Right cardiac atrium (tissue), 5 donors: ENCODE results near the gene AHRR. TPM values are rescaled to one million over a fixed set of nuclear protein-coding genes. Genes with fewer than 3 reads are reported as not detected.

Experiments used
- ATAC-seq, 2 donors: fragments of 200-7000 bp; cut with Tn5 transposase; one replicate each; pipeline versions ENCODE4 v1.8.0 to v1.9.1; 2020; ENCODE audit warnings: moderate library complexity in 2 of 2, mild to moderate bottlenecking in 1 of 2
- DNase-seq, 3 donors: peaks; one replicate each; pipeline ENCODE4 v3.0.0-alpha.2; 2020
- H3K27ac ChIP-seq: one replicate; pipeline ENCODE4 v1.5.1; 2013; ENCODE audit warnings: mild to moderate bottlenecking, low read length, control low read depth, moderate library complexity
- H3K27me3 ChIP-seq: one replicate; pipeline ENCODE4 v1.6.1; 2013; ENCODE audit not compliant: control insufficient read depth, insufficient read depth
- H3K4me1 ChIP-seq: one replicate; pipeline ENCODE4 v1.6.1; 2013; ENCODE audit warnings: low read length; ENCODE audit not compliant: control insufficient read depth, insufficient read depth
- H3K4me3 ChIP-seq: one replicate; pipeline ENCODE4 v1.5.1; 2013; ENCODE audit warnings: low read length, control low read depth
- H3K9me3 ChIP-seq: one replicate; pipeline ENCODE4 v1.6.1; 2013; ENCODE audit warnings: low read length; ENCODE audit not compliant: control insufficient read depth
- WGBS: extraction: QIAGEN DNeasy Blood & Tissue Kit; methylation state at CpG from one replicate; pipeline ENCODE4 v1.1.7; 2013; 5-methylcytosine and 5-hydroxymethylcytosine counted together
- intact Hi-C, 4 donors: fragments of 100-400 bp; cut with DNase I; formaldehyde crosslinking; loops; one replicate each; pipeline versions ENCODE4 v1.11.0 to v1.14.0; 2022 to 2023
- polyA plus RNA-seq: library from polyadenylated mRNA; stranded (reverse); fragments of 200-250 nt; gene quantifications from one replicate; pipeline ENCODE4 v1.2.3, GENCODE V29; 2013
- total RNA-seq, 4 donors: library from RNA; stranded (reverse); fragmentation: NEBNext Ultra II Directional; extraction: Animal tissue kit (Norgen Biotek cat#: 25700); gene quantifications; one replicate each; pipeline ENCODE4 v1.2.1, GENCODE V29; 2021
- donor health status: healthy with polysubstance abuse.
- donor health status: DM: no; HTN: yes; CAD: no.
- donor health status: DM: no; HTN: no; CAD: no.
- donor health status: DM: no; HTN: yes; CAD: no; lungs with severe emphysema.
- donor health status: DM: yes; HTN: yes; CAD: no.

The AHRR gene
- total and polyA plus RNA-seq, 5 donors = 0.17 to 3.7 (median 0.41) TPM

GRCh38 chr5:448061-448765 is 126.7 kb downstream of the AHRR start:
- H3K4me1 ChIP-seq = peaks cover 3% of the 10 kb centered on the region
- H3K9me3 ChIP-seq = peaks cover 3% of the 10 kb centered on the region
- 87% methylated on average over 21 of the region's 21 CpGs for WGBS
- no peak overlapping the region for H3K4me3 ChIP-seq
- ATAC-seq (peak; percentile 45), DNase-seq (peak in 2 of 3 donors; percentile 46 to 78)
- no peaks in the 10 kb centered on the region for H3K27me3 ChIP-seq
- intact Hi-C loops = no loop called here
- no peak overlapping the region for H3K27ac ChIP-seq

DNA sequence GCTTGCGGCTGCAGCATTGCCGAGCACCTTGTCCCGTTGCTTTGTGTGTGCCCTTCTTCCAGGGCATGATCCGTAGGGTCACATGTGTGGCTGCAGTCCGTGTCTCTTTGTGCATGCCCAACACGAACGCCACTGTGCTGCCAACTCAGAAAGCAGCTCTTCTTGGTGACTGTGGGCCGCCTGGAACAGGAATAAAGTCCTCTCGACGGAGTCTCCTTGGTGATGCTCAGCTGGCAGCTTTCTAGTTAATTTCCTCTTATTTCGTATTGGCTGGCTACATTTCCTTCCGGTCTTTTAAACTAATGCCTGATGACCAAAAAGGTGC is 127.2 kb downstream of the AHRR start:
- 89% methylated on average over 12 of the region's 12 CpGs for WGBS
- no peak for DNase-seq
- Histone ChIP-seq H3K4me1 (peaks cover 2% of the 10 kb centered on the region), H3K4me3 (no peak overlapping the region), H3K9me3 (peaks cover 3% of the 10 kb centered on the region), H3K27ac (no peak overlapping the region), H3K27me3 (no peaks in the 10 kb centered on the region)
- ATAC-seq = no peak
- intact Hi-C loops = no loop called here

GRCh38 chr5:449151-449550 is 127.6 kb downstream of the AHRR start:
- ATAC-seq (no peak), DNase-seq (no peak)
- Histone ChIP-seq H3K27ac (no peak overlapping the region), H3K27me3 (no peaks in the 10 kb centered on the region), H3K4me1 (no peaks in the 10 kb centered on the region), H3K4me3 (no peak overlapping the region), H3K9me3 (peaks cover 3% of the 10 kb centered on the region)
- intact Hi-C loops = no loop called here
- WGBS = 91% methylated on average over 5 of the region's 5 CpGs

DNA sequence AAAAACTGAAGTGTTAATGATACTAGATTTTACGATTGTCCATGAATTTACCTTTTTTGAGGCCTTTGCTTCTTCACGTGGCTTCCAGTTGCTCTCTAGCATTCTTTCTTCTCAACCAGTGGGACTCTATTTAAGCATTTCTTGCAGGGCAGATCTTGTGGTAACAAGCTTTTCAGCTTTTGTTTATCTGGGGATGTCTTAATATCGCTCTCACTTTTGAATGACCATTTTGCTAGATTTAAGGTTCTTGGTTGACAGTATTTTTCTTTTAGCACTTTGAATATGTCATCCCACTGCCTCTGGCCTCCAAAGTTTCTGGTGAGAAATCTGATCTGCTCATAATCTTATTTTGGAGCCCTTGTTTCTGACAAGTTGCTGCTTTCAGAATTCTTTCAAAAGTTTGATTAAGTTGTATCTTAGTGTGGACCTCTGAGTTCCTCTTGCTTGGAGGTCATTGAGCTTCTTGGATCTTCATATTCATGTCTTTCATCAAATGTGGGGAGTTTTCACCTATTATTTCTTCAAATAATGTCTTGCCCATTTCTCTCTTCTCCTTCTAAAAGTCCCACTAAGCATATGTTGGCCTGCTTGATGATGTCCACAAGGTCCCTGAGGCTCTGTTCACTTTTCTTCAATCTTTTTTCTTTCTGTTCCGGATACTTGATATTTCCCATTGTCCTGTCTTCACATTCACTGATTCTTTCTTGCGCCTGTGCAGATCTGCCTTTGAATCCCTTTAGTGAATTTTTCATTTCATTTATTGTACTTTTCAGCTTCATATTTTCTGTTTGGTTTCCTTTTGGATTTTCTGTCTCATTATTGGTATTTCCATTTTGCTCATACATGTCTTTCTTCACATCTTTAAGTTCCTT is 130.3 kb downstream of the AHRR start:
- 78% methylated on average over 5 of the region's 5 CpGs for WGBS

DNA sequence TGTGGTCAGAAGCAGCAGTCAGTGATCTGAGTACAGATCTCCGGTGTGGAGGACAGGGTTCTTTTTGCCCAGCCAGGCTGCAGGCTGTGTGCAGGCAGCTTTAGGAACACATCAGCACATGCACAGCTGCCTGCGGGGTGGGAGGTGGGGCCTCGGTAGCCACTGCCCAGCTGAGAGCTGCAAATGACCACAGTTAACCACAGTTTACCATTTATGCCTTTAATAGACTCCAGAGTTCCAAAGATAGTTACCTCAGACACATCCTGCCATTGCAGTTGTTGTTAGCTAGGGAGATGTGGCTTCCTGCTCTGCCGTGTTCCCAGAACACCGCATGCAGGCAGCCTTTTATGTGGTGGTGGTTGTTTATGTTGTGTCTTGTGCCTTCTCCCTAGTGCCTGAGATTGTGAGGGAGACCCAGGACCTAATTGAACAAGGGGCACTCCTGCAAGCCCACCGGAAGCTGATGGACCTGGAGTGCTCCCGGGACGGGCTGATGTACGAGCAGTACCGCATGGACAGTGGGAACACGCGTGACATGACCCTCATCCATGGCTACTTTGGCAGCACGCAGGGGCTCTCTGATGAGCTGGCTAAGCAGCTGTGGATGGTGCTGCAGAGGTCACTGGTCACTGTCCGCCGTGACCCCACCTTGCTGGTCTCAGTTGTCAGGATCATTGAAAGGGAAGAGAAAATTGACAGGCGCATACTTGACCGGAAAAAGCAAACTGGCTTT is 131.6 kb downstream of the AHRR start:
- ATAC-seq (no peak), DNase-seq (no peak)
- Histone ChIP-seq H3K27me3 (no peaks in the 10 kb centered on the region), H3K4me1 (no peaks in the 10 kb centered on the region), H3K27ac (no peak overlapping the region), H3K9me3 (peaks cover 3% of the 10 kb centered on the region), H3K4me3 (no peak overlapping the region)
- 97% methylated on average over 17 of the region's 17 CpGs for WGBS
- intact Hi-C loops = no loop called here

More for the DNA sequence above, 130.3 kb downstream of the AHRR start:
- Histone ChIP-seq H3K4me1 (no peaks in the 10 kb centered on the region), H3K4me3 (no peak overlapping the region), H3K27me3 (no peaks in the 10 kb centered on the region), H3K9me3 (peaks cover 3% of the 10 kb centered on the region), H3K27ac (no peak overlapping the region)
- intact Hi-C loops = no loop called here
- ATAC-seq (no peak), DNase-seq (no peak)

GRCh38 chr5:453725-454481 is 132.4 kb downstream of the AHRR start:
- H3K4me1 ChIP-seq = no peaks in the 10 kb centered on the region
- H3K27ac ChIP-seq = no peak overlapping the region
- WGBS = 95% methylated on average over 16 of the region's 16 CpGs
- H3K4me3 ChIP-seq = no peak overlapping the region
- no peak for DNase-seq
- peak in 1 of 2 donors; percentile 20 for ATAC-seq
- no peaks in the 10 kb centered on the region for H3K27me3 ChIP-seq
- intact Hi-C loops = no loop called here
- peaks cover 3% of the 10 kb centered on the region for H3K9me3 ChIP-seq

GRCh38 chr5:454936-455335 is 133.4 kb downstream of the AHRR start:
- Histone ChIP-seq H3K4me3 (no peak overlapping the region), H3K9me3 (peaks cover 3% of the 10 kb centered on the region), H3K27me3 (no peaks in the 10 kb centered on the region), H3K4me1 (no peaks in the 10 kb centered on the region), H3K27ac (no peak overlapping the region)
- no peak for DNase-seq
- 89% methylated on average over 11 of the region's 11 CpGs for WGBS
- no peak for ATAC-seq
- intact Hi-C loops = no loop called here

GRCh38 chr5:455806-456205 is 134.3 kb downstream of the AHRR start:
- Histone ChIP-seq H3K9me3 (peaks cover 3% of the 10 kb centered on the region), H3K27ac (no peak overlapping the region), H3K4me3 (no peak overlapping the region), H3K27me3 (no peaks in the 10 kb centered on the region), H3K4me1 (no peaks in the 10 kb centered on the region)
- WGBS = 71% methylated on average over 11 of the region's 11 CpGs
- DNase-seq = no peak
- no peak for ATAC-seq
- intact Hi-C loops = no loop called here

DNA sequence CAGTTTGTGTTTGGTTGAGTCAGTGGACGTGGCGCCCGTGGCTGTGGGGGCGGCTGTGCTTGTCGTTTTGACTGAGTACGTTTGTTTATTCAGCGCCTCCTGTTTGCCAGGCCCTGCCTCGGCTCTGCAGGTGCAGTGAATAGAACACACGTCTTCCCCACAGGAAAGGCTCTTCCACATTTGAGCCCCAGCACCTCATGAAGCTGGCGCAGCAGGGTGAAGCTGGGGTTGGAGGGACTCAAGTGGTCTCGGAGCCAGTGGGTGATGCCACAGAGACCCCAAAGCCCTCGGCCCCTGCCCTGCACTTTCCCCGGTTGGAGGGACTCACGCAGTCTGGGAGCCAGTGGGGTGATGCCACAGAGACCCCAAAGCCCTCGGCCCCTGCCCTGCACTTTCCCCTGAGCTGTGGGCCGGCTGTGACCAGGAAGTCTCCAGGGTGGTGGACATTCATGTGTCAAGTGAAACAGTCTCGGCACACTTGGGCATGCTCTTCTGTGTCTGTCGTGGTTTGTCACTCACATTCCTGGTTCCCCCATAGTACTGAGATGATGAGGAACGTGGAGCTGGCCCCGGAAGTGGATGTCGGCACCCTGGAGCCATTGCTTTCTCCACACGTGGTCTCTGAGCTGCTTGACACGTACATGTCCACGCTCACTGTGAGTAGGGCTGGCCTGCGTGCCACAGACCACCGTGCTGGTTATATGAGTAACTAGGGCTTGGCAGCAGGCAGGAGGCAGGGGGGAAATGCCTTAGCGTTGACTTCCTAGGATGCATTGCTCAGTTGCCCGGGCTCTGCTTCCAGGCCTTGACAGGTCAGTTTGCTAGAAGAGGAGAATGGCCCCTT is 135.1 kb downstream of the AHRR start:
- no peaks in the 10 kb centered on the region for H3K27me3 ChIP-seq
- no peaks in the 10 kb centered on the region for H3K4me1 ChIP-seq
- DNase-seq (peak in 1 of 3 donors; percentile 39), ATAC-seq (no peak)
- peaks cover 3% of the 10 kb centered on the region for H3K9me3 ChIP-seq
- H3K4me3 ChIP-seq = no peak overlapping the region
- WGBS = 90% methylated on average over 28 of the region's 28 CpGs
- no peak overlapping the region for H3K27ac ChIP-seq
- intact Hi-C loops = no loop called here
